ENCODE data around the gene PLAGL1. TPM values are rescaled to one million over a fixed set of nuclear protein-coding genes. Genes with fewer than 3 reads are reported as not detected.

The PLAGL1 gene
- total and polyA plus RNA-seq, 2 of the 8 experiments (the other 6 are each of a cell fraction or from before 2014, with no cell fraction given): 0.94 to 1.1 TPM

GRCh38 chr6:143912671-143913070 is 95.4 kb downstream of the PLAGL1 start (continued):
- no peak for TF ChIP-seq KDM1A (IDR thresholded peaks at IDR 0.05; ENCODE audit: borderline replicate concordance, low read length)
